GM10266 (cell line): Measurements from ENCODE around the gene ABCG2.

ENCODE experiments used
- DNase-seq: peaks from one replicate; pipeline ENCODE4 v3.0.0; 2012; ENCODE audit errors: extremely low spot score
- TF ChIP-seq, protein P1 (sequence below): IDR thresholded peaks from 2 replicates; pipeline ENCODE4 v1.5.1; 2012; ENCODE audit warnings: mild to moderate bottlenecking, low read depth; ENCODE audit not compliant: control insufficient read depth, insufficient read depth; ENCODE audit errors: missing control alignments

ABCG2 gene

DNA sequence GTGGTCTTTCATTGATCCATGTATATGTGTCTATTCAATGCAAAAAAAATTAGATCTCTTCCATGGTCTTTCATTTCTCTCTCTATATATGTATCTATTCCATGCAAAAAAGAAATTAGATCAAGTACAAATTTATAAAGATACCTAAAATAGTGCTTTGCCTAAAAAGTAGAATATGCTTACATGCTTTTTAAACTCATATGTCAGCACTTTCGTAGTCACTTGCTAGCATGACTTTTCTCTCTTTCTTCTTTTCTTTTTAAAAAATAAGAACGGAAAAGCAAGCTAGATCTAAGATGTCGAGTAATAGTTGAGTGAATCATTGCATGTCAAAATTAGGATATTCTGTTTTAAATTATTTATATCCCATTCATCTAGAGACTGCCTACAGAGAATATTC lies 100.1 kb downstream of the ABCG2 start:
- TF ChIP-seq, protein P1, sequence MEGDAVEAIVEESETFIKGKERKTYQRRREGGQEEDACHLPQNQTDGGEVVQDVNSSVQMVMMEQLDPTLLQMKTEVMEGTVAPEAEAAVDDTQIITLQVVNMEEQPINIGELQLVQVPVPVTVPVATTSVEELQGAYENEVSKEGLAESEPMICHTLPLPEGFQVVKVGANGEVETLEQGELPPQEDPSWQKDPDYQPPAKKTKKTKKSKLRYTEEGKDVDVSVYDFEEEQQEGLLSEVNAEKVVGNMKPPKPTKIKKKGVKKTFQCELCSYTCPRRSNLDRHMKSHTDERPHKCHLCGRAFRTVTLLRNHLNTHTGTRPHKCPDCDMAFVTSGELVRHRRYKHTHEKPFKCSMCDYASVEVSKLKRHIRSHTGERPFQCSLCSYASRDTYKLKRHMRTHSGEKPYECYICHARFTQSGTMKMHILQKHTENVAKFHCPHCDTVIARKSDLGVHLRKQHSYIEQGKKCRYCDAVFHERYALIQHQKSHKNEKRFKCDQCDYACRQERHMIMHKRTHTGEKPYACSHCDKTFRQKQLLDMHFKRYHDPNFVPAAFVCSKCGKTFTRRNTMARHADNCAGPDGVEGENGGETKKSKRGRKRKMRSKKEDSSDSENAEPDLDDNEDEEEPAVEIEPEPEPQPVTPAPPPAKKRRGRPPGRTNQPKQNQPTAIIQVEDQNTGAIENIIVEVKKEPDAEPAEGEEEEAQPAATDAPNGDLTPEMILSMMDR: no peak
- no peak for DNase-seq

DNA sequence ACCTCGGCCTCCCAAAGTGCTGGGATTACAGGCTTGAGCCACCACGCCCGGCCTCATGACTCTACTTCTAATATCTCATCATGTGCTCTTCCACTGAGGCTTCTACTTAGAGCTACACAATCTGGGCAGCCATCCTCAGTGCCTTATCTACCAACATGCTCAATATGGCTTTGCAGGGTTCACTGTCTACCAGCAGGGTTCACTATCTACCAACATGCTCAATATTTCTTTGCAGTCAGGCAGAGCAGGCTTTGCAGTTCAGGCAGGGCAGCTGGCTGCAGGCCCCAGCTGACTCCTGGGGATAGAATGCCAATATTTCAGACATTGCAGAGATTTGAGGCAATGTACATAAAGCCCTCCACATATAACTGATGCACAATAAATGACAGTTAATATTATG lies 103.5 kb downstream of the ABCG2 start:
- DNase-seq: no peak
- TF ChIP-seq, protein P1: peak; percentile 40

DNA sequence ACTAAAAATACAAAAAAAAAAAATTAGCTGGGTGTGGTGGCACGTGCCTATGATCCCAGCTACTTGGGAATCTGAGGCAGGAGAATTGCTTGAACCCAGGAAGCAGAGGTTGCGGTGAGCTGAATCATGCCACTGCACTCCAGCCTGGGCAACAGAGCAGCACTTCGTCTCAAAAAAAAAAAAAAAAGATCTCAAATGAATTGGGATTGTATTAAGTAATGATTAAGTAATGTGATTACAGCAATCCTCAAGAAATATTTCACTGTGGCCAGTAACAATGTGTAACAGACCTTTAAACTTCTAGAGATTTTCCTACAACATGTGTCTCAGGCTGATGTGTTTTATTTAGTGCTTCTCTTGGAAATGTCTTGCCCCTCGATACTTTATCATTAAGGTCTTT lies 104.2 kb downstream of the ABCG2 start:
- no peak for DNase-seq
- TF ChIP-seq, protein P1: no peak

DNA sequence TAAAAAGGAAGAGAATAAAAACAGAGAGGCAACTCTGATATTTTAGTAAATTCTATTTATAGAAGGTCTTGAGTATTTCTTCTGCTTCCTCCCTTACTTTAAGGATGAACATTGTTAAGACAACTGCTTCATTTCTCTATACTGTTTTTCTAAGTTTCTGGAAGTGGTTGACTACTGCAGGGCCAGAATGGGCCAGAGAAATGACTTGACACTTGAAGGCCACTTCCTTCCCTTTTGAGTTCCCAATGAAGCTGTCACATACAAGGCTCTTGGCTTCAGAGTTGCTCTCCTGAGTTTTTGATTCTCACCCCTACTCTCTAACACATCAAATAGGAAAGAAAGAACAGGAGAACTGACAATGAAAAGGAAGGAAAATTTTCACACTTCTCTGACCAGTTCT lies 113.4 kb downstream of the ABCG2 start:
- DNase-seq: no peak
- TF ChIP-seq, protein P1: no peak

DNA sequence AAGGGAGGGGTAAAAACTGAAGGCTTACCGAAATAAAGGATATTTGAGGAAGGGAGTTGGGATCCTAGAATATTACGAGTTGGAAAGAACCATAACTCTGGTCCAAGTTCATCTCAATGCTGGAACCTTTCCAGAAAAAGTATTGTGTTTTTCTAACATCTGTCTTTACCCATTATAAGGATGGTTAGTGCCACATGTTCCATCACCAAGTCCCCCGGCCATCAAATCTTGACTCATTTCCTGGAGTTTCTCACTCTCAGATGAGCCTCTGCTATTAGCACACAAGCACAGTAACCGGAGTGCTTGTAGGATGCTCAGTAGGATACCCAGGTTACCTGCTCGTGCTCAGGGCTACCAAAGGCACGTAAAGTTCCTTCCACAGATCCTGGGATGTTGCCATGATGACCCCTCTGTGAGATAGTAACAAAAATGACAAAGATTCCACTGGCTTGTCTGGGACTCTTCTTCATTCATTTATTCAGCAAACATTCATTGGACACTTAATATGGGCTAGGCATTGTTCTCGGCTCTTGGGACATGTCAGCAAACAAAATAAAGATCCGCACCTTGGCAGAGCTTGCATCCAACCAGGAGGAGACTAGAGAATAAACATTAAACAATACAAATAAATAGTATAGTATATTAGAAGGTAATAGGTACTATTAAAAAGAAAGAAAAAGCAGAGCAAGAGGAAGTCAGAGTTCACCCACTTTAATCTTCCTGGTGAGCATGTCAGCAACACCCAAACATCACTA lies 114.7 kb downstream of the ABCG2 start:
- no peak for DNase-seq
- TF ChIP-seq, protein P1: no peak

DNA sequence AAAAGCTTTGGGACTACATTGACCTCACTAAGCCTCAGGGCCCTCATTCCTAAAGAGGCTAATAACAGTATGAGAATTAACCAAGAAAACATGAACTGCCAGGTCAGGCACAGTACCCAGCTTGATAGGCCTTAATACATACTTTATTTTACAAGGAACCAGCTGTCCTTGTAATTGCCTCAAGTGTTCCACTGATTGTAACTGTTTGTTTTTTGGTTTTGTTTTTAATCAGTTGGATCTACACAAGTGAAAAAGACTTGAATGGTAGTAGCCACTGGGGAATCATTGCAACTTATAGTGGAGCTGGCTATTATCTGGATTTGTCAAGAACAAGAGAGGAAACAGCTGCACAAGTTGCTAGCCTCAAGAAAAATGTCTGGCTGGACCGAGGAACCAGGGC lies 115.4 kb downstream of the ABCG2 start:
- TF ChIP-seq, protein P1: no peak
- DNase-seq: no peak

DNA sequence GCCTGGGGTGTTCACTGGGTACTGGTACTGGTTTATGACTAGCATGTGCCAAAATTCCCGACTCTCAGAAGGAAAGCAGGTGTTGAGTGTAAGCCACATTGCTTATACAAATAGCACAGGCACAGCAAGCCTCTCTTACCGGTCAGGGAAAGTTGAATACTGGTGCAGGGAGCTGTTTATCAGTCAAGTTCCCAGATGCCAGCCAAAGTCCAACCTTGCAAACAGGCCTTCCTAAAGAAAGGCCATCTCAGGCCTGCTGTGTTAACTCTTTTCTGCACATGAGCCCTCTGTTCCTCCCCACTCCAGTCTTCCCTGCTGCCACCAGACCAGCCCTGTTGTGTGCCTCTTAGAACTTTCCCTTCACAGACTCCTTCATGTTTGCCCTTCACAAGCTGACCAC lies 116.8 kb downstream of the ABCG2 start:
- TF ChIP-seq, protein P1: no peak
- DNase-seq: no peak
